Limb (tissue), 2 donors: ENCODE data around the gene KIF6.

Experiments used
- DNase-seq, 2 donors: peaks; one replicate each; pipeline ENCODE4 v3.0.0-alpha.2; 2016; ENCODE audit errors: extremely low spot score in 2 of 2

Gene KIF6

DNA sequence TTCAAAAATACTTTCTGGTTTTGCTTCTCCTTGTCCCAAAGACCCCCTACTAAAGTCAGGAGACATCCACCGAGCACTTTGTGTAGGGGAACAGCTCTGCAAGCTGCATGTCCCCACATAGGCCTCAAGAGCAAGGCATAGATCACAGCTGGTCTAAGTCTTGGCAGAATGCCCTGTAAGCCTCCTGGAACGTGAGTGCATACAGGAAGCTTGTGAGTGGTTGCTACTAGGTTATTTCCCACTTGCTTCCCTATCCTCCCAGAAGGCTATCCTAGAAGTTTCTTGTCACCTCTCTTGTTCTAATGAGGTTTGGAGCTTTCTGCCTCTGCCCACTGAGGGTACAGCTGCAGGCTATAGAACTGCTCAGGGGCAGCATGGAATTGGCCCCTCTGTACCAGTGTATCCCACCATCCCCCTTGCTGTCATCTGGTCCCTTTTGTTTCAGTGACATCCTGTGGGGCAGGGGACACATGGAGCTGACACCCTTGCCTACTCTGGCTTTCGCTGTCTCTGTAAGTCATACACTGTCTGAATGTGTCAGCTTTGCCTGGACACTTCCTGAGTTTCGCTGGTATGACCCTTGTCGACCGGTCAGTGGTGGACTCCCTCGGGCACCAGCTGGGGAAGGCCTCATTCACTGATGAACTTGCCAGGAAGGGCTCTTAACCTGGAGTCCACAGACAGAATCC lies 367.1 kb downstream of the KIF6 start:
- peak; percentile 66 to 77 for DNase-seq

DNA sequence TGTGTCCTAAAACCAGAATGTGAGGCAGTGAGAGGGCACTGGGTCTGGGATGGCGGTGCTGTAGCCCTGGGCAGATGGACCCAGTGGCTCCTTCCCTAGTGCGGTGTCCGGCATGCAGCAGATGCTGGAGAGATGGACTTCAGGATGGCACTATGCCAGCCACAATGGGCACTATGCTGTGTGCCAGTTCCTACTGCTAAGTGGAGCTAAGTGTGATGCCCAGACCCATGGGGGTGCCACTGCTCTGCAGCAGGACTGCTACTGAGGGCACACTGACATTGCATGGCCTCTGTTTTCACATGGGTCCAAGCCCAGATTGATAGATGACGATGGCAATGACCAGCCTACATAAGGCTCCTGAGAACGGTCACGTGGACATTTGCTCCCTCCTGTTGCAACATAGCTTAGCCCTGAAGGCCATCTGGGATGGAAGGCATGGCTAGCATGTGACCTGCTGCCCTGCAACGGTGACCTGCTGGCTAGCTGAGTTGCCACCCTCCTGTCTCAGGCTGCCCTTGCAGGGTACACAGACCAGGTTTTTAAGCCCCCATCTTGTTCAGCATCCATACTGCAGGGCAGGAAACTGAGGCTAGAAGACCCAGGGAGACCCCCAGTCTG lies 371.4 kb downstream of the KIF6 start:
- no peak for DNase-seq

DNA sequence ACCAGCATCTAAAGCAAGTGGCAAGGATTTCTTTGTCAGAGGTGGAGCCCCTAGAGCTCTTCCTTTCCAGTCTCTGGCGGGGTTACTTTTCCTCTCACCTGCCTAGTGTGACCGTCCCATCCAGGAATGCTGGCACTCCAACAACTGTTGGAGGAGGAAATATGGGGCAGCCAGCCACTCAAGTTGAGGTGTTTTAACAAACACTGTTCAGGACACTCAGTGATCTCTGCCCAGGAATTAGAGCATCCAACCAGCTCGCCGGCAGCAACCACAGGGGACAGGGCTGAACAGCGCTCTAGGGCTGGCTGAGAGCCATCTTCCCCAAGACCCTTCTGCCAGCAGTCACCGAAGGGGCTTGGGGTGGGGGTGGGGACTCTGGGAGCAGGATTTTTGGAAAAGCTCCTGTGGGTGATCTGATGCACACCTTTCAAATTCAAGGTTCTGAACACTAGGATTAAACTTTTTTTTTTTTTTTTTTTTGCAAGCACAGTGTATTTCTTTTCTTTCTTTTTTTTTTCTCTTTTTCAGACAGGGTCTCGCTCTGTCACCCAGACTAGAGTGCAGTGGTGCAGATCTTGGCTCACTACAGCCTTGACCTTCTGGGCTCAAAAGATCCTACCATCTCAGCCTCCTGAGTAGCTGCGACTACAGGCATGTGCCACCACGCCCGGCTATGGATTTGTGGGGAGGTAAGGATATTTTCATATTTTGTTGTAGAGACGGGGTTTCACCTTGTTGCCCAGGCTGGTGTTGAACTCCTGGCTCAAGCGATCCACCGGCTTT lies 374.3 kb downstream of the KIF6 start:
- DNase-seq = no peak

DNA sequence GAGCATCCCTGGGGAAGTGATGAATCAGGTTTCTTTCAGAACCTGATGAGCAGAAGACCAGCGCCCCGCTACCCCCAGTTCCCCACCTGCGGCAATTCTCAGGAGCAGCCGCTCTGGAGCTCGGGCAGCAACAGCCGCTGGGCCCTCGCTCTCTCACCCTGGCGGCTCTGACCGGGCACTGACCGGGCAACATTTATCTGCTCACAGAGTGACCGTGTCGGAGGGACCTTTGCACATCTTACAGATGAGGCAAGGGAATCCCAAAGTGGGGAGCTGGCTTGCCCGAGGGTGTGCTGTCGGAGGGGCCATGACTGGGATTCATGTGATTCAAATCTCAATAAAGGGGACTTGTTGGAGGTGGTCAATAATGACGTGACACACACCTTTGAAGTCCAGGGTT lies 376.5 kb downstream of the KIF6 start:
- no peak for DNase-seq

DNA sequence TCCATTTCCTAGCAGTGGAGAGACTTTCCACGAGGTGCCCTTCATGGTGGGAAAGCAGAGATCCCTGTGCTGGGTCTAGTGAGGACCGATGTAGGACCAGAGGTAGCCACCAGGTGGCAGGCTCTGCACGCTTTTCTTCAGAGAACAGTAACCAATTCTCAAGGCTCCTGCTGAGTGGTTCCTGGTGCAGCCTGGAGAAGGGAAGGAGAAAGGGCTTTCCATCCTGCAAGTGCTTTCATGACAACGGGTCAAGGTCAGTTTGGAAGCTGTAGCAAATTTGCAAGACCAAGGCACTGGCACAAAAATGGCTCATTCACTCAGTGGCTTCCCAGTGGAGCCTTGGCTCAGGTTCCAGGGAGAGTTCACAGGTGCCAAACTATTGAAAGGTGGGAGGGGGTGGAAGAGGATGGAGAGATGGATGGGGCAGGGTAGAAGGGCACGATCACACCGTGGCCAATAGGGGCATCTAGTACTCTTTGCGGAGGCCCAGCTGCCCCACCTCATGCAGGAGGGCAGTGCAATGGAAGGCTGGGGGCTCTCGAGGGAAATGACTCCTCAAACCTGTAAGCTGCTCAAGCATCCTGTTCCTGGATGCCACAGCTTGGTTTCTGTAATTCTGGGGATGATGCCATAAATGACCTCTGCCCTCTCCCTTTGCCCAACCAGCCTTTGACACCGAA lies 377.2 kb downstream of the KIF6 start:
- peak; percentile 72 to 85 for DNase-seq

DNA sequence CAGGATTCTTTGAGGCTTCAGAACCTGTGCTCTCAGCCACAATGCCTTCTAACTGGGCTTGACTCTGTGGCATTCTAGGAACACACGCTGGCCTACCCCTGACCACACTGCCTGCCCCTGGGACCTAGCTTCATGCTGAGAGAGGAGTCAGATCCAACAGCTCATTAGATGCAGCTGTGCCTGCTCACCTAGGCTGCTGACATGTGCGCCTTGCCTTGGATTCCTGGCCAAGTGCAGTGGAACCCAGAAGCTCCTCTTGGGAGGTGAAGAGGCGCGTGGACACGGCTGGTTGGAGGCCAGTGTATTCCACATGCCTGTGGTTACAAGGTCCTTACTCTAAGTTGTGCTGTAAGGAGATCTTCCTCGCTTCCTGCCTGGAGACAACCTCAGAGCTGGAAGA lies 378.0 kb downstream of the KIF6 start:
- DNase-seq = no peak

DNA sequence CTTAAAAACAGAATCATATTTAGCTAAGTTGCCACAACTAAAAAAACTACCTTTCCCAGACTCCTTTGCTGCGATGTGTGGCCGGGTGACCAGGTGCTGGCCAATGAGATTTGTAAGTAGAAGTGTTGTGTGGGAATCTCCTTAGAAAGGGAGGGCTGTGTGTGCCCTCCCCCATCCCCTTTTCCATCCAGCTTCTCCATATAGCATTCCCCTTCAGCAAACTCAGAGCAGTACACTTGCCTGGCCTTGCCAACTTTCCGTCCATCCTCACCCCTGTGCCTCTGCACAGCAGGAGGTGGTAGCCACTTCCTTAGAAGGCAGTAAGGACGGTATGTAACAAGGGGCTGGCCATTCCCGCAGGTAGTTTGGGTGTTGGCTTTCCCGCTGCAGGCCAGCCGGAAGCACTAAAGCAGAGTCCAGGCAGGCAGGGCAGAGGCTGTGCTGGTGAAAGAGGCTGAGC lies 380.4 kb downstream of the KIF6 start:
- no peak for DNase-seq

DNA sequence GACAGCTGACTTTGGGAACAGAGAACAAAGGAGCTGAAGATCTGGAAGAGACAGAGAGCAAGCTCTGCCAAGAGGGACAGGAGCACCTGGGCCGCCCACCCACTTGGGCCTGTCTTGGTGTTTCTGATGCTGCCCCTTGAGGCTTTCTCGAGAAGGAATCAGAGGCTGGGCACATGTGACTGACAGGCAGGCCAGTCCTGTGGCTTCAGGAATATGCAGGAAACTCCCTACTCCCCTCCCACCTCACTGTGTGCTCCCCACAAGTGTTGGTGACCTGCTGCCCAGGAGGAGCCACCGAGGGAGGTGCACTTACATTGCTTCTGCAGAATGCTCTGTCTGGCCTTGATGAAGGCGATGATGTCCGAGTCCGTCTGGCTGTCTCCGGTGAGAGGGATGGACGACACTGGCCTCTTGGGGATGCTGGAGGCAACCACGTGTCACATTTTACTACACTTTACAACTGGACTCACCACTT lies 381.8 kb downstream of the KIF6 start:
- DNase-seq = no peak

DNA sequence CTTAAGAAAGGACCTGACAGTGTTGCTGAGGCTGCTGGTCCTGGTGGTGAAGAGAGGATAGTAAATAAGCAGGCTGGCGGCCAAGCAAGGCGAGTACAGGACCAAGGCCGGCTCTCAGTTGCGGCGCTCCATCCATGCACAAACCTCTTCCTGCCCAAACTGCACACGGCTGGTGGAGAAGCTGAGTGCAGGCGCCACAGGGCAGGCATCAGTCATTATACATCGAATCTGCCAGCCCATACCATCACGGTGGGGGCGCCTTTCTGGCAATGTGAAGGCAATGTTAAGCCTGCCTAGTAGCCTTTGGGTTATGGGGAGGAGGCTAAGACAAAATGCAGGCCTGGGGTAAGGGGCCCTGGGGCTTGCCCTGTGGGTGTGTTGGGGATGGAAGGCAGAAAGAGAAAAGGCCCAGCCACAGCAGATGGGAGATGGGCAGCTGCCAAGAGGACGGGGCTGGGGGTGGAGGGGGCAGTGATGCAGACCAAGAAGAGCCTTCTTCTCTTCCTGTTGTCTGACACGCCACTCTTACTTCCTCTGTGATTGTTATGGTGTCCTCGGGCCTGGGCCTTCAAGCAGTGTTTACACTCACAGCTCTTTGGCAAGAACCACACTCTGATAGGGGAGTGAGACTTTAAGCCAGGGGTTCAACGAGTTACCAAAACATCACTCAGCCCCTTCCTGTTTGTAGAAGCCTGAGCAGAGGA lies 382.4 kb downstream of the KIF6 start:
- no peak for DNase-seq

DNA sequence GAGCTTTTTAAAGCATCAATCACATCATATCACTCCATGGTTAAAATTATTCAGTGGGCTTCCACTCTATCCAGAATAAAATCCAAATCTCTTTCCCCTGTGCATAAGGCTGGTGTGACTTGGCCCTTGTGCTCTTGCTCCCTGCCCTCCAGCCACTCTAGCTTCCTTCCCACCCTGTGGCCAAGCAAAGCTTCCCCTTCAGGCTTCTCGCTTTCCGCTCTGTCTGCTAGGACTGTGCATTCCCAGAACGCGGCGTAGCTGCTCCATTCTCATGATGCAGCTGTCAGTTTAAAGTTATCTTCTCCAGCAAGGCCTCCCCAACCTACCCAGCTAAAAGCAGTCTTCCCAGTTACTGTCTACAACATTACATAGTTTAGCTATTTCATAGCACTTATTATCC lies 383.3 kb downstream of the KIF6 start:
- DNase-seq = no peak

DNA sequence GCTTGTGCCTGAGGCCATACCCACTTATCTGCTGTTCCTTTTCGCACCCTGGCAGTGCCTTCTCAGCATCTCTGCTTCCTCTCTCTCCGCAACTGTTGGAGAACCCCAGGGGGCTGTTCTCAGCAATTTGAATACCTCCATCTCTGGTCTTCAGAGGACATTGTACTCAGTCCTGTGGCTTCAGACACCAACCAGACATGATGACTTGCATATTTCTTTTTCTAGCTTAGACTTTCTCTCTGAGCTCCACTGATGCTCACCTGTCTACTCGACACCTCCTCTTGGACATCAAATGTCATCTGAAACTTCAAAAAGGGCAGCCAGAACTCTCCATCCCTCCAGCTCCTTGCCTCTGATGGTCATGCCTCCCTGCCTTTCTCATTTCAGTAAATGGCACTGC lies 383.9 kb downstream of the KIF6 start:
- no peak for DNase-seq

DNA sequence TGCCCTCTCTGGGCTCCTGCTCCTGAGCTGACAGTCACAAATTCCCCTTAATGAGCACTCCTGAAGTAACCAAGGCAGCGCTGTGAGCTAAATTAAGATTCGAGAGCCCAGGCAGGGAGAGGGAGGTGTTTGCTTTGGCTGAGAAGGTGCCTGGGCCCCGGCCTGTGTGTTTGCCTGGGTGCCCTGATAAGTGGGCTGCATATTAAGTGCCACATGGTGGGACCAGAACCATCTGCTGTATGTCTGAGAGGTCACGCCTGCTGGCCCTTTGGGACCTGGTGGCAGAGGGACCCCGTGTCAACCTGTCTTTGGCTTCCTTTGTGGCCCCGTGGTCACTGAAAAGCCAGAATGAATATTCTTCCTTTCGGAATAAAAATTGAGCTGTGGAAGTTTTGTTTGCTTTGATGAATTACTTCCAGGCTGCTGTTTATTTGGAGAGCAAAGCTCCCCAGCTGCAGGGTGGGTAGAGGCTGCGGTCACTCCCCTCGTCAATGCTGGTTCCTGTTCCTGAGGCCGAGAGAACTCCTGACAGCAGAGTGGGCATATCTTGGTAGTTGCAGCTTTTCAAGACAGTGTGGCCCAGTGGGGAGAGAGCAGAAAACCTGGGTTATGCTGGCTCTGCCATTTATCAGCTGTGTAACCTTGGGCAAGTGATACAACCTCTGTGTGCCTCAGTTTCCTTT lies 385.2 kb downstream of the KIF6 start:
- DNase-seq = no peak

DNA sequence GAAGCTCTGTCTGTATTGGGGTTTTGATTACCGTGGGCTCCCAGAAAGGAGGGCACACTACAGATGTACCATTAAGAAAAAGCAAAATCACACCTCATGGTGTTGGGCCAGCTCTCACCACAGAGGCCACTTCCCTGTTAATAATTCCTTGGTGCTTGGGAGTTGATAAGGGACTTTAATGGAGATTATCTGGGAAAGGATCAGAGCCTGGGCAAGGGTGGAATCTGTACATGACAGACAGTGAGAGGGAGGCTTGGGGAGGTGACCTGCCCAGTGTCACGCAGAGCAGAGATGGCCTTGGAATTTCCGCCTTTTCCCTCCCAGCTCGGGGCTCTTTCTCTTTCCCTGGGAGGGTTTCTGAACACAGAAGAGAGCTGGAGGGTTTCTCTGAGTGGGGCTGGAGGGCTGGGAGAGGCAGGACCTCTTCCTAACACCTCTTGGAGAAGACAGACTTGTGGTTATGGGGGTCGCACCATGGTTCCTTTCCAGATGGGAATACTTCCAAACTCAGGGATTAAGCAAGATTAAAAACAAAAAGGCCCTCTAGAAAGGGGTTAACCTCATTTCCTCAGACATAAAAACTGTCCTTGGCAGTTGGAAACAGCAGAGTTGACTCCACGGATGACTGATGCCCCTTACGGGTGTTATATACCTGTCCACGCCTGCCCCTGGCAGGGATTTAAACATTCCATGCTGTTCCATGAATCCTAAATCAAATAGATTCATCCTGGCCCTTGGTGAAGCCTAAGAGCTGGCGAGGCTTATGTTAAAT lies 385.9 kb downstream of the KIF6 start:
- DNase-seq = no peak

DNA sequence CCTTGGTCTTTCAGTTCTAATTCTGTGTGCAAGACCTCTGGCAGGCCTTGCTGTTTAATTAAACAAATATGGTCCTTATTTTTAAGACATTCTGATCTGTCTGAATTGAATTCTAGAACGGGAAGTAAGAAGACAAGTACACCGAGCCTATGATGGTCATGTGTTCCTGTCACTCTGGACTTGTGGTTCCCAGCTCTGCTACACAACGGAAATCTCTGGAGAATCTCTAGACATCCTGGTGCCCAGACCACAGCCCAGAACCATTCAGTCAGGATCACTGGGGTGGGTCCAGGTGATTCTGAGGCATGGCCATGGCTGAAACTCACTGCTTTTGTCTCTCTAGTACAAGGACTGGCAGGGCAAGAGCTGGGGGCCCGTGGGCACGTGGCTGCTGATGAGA lies 386.8 kb downstream of the KIF6 start:
- no peak for DNase-seq

DNA sequence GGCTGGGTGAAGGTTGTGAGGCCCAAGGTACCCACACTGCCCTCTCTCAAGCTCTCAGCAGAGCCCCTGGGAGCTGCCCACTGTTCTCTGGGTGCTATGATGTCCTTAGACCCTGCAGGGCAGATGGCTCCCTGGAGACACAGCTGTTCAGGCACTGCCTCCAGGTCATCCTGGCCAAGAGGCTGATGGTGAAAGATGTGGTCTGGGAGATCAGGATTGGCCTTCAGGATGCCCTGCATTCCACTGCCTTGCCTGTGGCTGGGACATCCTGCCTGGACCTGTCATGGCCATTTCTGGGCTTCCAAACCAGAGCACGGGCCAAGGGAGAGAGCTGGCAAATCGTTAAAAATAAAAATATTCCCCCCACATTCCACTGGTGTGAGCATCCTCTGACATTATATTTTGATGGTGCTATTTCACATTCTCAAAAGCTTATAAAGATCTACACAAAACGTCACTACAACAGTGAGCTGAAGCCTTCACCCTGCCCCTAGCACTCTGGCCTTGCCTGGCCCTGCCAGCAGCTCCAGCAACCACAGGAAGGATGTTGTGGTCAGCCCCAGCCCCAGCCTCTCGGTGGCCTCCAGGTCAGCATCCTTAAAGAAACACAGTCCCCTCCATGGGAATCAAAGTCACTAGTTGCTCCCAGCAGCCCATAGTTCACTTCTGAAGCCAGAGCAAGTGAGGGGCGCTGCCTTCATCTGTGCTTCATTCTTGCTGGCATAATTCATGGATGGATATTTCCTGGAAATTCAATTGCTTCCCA lies 389.2 kb downstream of the KIF6 start:
- DNase-seq = no peak

DNA sequence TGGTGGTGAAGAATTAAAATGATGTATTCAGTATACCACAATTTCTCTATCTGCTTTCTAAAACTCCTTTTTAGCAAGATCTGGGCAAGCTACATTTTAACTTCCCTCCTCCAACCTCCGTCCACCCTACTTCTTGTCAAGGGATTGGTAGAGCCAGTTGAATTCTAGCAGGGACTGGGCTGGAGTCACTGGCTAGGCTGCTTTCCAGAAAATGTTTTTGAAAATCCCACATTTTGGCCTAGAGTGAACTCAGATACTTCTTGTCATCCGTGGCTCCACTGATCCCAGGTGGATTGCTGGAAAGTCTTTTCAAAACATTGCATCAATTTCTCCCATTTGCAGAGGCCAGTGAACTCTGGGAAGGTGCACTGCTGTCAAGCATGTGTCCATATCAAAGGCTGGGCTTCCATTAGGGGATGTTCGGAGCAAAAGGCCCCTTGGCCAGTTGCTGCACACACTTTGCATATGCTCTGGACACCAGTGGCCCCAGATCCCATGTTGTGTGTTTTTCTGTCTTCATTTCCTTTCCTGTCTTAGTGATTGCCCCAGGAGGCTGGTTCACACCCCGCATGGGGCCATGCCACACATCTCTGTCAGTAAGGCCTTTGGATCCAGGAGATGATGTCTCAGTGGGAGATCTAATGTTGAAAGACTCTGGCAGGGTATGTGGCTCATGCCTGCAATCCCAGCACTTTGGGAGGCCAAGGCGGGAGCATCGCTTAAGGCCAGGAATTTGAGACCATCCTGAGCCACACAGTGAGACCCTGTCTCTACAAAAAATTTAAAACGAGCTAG lies 391.4 kb downstream of the KIF6 start:
- no peak for DNase-seq

DNA sequence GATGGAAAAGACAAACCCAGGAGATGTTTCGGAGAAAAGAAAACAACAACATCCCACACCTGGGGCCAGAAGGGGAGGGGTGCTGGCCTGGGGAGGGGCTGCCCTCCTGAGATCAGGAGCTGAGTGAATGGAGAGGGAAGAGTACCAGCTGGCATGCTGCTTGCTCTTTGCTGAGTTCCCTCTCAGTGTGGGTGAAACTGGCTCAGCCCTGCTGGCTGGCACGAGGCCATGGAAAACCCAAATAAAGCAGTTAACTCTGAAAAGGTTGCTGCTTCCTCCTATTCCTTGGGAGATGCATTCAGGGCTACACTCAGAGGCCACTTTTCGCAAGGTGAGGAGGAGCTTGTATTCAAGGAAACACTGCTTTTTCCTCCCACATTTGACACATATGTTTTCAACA lies 394.7 kb downstream of the KIF6 start:
- no peak for DNase-seq

DNA sequence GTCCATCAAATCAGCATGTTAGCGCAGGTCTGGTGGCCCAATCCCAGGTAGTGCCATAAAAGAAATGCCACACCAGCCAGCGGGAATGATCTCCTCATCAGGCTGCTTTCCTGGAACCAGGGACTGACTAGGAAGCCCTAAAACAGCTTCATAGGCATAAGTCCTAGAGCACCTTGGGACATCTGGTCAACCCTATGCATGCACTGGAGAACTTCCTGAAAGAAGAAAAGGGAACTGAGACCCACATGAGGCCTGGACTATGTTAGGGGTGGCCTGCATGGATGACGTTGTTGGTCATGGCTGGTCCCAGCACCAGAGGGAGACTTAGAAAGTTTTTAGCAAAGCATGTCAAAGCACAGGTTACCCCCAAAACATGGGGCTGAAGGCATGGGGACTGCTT lies 395.2 kb downstream of the KIF6 start:
- no peak for DNase-seq
